Gastrocnemius medialis (tissue), 4 donors: Measurements from ENCODE around the gene VPS18.

Experiments used
- POLR2A ChIP-seq, 2 donors: fragments of 450-650 bp; IDR thresholded peaks; one replicate each; pipeline ENCODE4 v1.6.1; 2017; ENCODE audit warnings: antibody characterized with exemption in 2 of 2, mild to moderate bottlenecking in 2 of 2, moderate library complexity in 2 of 2
- TF ChIP-seq, protein P1 (sequence below), 5 experiments: fragments of 450-650 bp in 3 of 5; fragments of 200-600 bp in 2 of 5; sonication (generic) in 2 of 5; IDR thresholded peaks in 4 of 5; conservative IDR thresholded peaks in 1 of 5; 1 replicate in 4 of 5; 2 replicates in 1 of 5; pipeline ENCODE4 v1.5.1; 2016 to 2019; ENCODE audit warnings: antibody characterized with exemption in 5 of 5, mild to moderate bottlenecking in 3 of 5, moderate library complexity in 3 of 5

GRCh38 chr15:40892447-40893012 is 1.7 kb upstream of the VPS18 start:
- TF ChIP-seq, protein P1, sequence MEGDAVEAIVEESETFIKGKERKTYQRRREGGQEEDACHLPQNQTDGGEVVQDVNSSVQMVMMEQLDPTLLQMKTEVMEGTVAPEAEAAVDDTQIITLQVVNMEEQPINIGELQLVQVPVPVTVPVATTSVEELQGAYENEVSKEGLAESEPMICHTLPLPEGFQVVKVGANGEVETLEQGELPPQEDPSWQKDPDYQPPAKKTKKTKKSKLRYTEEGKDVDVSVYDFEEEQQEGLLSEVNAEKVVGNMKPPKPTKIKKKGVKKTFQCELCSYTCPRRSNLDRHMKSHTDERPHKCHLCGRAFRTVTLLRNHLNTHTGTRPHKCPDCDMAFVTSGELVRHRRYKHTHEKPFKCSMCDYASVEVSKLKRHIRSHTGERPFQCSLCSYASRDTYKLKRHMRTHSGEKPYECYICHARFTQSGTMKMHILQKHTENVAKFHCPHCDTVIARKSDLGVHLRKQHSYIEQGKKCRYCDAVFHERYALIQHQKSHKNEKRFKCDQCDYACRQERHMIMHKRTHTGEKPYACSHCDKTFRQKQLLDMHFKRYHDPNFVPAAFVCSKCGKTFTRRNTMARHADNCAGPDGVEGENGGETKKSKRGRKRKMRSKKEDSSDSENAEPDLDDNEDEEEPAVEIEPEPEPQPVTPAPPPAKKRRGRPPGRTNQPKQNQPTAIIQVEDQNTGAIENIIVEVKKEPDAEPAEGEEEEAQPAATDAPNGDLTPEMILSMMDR (IDR thresholded peaks at IDR 0.05 in 4 of 5, conservative IDR thresholded peaks at IDR 0.05 in 1 of 5), result no peak
- no peak for TF ChIP-seq POLR2A (IDR thresholded peaks at IDR 0.05)
